Measurements from ENCODE around the gene CRYBB1.

CRYBB1 gene

DNA sequence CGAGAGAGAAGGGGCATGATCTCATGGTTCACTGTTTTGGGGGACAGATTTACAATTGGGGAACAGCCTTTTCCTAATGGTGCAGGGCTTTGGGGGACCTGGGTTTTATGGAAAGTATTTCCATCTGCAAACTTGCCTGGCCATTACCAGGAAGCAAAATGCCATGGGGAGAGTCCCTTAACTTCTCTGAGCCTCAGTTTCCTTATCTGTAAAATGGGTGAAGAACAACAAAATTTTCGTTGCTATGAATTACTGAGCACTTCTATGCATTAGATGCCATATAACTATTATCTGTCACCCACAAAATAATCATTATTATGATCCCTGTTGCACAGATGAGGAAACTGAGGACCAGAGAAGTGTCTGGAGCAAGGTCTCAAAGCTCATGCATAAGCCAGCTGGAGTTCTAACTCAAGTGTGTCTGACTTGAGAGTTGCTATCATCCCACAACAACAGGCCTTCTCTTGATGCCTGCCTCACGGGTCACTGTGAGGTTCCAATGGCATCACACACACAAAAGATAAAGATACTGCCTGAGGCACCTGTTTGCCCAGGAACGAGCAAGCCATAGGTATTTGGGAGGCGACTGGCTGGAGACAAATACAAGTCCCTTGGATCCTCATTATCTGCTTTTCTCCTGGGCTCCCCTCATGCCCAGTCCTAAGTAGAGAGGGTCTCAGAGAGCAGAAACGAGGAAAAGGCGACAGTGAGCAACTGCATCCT, 43.7 kb downstream of the CRYBB1 start:
- DNase-seq: no peak

DNA sequence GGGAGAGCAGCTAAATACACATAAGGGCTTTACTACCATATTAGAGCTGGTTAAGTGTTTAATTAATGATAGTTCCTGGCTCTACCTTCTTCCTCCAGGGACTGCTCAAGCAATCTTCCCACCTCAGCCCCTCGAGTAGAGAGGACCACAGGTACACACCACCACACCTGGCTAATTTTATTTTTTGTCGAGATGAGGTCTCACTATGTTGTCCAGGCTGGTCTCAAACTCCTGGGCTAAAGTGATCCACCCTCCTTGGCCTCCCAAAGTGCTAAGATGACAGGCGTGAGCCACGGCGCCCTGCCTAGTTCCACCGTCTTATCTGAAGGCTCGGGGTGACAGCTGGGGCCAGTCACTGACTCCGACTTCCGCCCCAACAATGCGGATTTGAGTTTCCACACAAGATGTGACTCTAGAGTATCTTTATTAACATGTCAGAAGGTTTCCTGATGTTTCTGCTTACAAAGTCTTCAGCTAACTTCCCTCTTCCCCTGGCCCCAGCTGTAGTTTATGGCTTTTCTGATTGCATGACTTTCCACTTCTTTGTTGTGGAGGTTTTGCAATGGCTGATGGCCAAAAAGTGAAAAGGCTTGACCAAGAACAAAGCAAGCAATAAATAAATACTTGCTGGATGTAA, 44.7 kb downstream of the CRYBB1 start:
- no peak for DNase-seq

DNA sequence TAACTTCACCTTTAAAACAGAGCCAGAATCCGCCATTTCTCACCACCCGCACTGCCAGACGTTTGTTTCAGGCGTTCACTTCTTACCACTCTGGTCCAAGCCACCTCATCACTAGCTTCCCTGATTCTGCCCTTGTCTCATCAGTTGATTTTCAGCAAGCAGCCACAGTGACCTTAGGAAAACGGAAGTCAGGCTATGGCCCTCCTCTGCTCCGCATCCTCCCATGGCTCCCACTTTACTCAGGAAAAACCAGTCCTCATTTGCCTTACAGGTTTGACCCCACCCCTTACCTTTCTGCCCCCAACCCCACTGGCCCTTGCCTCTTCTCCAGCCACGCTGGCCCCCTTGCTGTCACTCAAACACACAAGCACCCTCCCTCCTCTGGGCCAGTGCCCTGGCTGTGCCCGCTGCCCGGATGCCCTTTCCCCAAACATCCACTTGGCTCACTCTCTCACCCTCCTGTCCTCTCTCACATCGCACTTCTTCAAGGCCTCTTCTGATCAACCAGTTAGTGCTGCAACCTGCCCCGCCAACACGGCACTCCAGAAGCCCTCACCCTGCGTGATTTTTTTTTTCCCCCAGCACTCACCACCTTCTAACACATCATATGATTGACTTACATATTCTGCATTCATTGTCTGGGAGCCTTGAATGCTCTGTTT, 46.8 kb downstream of the CRYBB1 start:
- no peak for DNase-seq

DNA sequence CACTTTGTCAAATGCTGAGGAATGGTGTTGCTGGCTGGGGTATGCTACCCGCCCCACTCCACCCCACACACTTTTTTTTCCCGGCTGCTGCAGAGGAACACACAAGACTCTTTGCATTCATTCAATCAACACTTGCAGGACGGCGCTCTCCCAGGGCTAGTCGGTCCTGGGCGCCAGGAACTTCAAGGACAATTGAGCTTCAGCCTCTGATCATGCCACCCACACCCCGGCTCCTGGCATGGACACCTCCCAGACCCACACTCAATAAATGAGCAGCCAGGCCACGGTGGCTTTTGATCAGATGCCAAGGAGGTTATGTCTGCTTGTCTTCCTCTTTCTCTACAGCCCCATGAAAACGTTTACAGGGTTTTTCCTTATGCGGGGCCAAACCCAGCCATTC, 47.7 kb downstream of the CRYBB1 start:
- DNase-seq: no peak

DNA sequence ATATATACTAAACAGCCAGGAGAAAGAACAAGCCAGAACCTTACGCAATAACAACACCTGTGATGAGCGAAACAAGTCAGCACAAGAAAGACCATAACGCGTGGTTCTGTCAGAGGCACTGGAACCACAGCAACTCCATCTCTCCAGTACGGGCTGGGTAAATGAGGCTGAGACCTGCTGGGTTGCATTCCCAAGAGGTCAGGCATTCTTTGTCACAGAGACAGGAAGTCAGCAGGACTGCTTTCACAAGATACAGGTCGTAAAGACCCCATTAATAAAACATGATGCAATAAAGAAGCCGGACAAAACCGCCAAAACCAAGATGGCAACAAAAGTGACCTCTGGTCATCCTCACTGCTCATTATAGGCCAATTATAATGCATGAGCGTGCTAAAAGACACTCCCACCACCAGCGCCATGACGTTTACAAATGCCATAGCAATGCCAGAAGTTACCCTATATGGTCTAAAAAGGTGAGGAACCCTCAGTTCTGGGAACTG, 49.6 kb downstream of the CRYBB1 start:
- DNase-seq: no peak

DNA sequence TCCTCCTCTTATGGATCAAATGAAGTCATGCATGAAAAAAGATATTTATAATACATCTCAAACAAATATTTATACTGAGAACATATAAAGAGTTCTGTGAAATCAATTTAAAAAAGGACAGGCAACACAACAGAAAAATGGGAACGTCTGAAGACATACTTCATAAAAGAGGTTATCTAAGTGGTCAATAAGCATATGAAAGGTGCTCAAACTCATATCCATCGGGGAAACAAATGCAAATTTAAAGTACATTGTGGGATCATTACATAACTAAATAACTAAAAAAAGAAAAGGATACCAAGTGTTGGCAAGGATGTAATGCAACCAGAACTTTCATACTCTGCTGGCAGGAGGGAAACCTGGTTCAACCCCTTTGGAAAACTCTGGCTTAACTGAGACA, 50.2 kb downstream of the CRYBB1 start:
- DNase-seq: no peak

DNA sequence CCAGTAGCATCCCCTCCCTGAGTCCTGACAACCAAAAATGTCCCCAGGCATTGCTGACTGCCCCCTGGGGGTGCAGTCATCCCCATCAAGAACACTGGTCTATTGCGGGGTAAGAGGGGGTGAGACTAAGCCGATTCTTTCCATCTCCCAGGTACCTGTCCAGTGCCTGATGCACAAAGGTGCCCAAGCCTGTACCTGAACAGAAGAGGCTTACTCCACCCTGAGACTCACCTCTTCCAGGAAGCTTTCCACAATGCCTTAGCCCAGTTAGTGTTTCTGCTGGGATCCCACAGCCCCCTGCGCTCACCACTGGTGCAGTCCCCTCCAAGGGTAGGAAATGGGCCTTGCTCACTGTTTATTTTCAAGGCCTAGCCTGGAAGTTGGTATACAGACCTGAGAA, 50.8 kb downstream of the CRYBB1 start:
- no peak for DNase-seq

DNA sequence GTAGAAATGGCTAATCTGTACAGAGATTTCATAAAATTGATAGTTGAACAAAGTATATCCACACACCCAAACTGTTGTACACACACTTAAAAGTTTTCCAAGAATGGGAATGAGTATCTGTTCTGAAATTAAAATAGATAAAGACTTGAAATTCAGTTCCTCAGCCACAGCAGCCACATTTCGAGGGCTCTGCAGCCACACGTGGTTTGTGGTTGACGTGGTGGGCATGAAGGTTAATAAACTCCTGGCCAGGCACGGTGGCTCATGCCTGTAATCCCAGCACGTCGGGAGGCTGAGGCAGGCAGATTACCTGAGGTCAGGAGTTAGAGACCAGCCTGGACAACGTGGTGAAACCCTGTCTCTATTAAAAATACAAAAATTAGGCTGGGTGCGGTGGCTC, 51.9 kb downstream of the CRYBB1 start:
- no peak for DNase-seq

DNA sequence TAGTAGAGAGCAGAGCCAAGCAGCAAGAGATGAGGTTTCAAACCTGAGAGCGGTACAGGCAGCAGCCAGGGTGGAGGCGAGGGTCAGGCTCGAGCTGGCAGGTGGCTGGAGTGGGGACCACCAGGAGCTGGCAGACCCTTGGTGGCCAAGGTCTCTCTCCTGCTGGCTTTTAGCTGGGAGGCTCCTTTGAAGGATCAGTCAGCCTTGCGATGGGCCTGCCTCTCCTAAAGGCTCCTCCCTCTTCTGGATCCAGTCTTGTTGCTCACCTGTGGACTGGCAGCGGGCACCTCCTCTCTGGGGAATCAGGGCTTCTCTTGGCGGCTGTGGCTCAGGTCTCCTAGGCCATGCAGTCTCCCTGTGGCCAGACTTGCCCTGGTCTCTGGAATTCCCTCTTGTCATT, 52.6 kb downstream of the CRYBB1 start:
- no peak for DNase-seq

DNA sequence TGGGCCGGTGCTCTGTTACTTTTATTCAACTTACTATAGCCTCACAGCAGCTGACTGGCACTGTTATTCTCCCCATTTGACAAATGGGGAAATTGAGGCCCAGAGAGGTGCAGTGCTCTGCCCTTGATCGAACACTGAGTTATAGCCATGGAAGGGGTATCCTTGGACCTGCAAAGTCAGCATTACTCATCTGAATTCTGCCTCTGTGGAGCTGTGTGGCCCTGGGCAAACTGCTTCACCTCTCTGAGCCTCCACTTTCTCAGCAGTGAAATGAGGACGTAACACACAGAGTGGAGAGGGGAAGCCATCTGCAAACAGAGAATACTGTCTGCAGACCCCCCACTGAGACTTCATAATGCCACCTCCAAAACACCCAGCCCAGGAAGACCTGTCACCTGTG, 53.2 kb downstream of the CRYBB1 start:
- no peak for DNase-seq

DNA sequence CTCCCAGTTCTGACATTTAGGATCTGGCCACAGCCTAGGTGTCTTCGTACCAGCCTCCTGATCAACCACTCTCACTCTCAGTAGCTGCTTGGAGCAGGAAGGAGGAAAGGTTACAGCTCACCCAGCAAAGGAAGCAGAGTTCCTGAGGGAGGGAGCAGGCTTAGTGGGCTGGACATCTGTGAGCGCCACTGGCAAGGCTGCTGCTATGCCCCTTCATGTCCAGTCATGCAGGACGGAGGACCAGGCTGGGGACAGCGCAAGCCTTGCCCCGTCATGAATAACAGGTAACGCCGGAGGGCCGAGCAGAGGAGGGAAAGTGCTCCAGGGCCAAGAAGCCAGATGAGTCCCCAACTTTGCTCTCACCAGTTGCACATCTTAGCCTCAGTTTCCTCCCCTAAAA, 53.6 kb downstream of the CRYBB1 start:
- DNase-seq: no peak

DNA sequence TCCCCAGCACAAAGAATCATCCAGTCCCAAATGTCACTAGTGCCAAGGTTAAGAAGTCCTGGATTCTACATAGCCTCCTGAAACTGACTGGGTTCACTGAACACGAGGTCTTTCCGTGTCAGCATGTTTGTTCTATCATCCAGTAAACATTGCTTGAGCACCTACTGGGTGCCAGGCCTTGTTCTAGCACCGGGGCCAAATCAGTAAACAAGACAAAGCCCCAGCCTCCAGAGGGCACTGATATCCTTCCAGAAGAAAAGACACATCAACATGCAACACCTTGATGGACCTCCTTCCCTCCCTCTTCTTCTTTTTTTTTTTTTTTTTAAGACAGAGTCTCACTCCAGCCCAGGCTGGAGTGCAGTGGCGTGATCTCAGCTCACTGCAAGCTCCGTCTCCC, 54.8 kb downstream of the CRYBB1 start:
- no peak for DNase-seq

DNA sequence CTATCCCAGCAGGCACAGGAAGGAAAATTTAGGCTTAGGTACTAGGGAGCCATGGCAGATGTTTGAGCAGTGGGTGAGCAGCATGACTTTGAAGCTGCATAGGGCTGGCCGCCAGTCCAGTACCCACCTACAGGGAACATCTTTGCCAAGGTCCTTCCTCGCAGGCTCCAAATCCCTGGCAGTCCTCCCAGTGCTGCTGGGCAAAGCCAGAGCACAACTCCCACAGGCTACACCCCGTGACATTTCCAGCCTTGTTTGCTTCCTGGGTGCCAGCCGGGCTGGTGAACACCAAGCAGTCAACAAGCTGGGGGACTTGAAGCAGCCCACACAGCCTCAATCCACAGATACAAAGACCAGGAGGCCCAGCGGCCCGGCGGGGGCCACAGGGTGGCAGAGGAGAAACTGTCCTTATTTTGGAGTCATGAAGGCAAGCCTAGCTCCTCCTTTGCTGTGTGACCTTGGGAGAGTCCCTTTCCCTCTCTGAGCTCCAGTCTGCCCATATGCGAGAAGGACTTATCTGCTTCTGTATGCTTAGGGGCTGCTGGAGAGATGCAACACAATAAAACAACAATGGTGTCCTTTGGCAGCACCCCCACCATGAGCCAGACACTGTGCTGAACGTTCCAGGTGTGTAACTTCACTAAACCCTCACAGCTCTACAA, 55.9 kb downstream of the CRYBB1 start:
- DNase-seq: no peak

DNA sequence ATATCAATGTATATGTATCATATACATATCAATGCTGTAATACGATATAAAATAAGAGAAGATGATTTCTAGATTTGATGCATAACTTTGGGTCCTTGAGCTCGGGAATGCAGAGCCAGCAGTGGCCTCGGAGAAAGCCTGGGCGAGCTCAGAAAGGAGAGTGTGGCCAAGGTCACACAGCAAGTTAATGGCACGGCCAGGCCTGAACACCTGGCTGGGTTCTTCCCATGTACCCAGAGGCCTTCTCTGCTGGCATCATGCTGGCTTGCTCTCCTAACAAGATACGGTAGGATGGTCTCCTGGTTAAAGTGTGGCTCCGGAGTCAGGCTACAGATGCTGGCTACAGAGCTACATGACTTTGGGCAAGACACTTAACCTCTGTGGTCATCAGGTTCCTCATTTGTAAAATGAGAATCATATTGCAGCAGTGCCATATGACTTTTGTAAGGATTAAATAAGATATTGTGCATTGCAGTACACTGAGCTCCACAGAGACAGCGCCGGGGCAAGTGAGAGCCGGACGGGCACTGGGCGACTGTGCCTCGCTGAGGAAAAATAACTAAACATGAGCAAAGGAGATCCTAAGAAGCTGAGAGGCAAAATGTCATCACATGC, 57.8 kb downstream of the CRYBB1 start:
- no peak for DNase-seq

DNA sequence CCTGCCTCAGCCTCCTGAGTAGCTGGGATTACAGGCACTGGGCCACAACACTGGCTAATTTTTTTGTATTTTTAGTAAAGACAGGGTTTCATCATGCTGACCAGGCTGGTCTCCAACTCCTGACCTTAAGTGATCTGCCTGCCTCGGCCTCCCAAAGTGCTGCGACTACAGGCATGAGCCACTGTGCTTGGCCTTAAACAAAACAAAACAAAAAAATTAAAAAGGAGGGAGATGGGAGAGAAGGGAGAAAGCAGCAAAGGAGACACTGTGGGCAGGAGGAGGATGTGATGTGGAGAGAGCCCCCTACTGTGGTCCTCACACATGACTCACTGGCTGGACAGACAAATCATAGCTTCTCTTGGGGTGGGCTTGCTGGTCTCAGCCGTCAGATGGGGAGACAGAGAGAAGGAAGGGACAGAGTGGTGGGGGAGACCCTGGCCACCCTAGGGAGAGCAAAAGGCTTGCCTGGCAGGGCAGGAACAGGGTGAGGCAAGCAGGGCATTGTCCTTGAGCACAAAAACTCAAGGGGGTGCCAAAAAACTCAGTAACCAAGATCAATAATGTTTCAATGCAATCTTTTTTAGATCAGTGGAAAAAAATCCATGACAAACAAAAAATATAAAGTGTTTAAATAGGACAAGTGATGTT, 59.5 kb downstream of the CRYBB1 start:
- DNase-seq: no peak

DNA sequence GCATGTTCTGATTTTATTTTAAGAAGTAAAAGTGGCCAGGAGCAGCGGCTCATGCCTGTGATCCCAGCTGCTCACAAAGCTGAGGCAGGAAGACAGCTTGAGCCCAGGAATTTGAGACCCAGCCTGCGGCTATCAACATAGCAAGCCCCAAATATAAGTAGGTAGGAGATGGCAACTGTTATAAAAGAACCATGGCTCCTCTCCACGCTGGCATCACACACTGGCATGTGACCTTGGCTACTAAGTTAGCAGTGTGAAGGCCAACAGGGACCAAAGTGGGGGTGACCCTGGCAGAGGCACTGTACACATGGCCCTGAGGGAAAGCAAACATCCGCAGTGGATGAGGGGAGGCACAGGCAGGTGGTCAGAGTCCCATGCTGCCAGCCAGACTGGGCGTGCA, 60.9 kb downstream of the CRYBB1 start:
- no peak for DNase-seq

DNA sequence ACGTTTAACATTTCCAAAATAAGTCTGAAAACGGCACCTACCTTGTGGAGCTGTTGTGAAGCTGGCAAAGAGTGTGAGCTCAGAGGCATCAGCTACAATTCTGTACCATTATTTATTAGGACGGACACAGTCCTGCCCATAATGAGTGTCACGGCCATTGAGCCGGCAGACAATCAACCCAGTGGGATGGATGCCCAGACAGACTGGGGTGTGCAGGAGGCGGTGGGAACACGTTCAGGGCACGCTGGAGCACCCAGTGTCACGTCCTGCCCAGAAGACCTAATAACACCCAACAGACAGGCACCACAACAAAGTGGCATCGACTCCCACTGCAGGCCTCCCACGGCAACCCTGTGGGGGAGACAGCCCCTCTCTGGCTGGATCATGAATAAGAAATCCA, 62.3 kb downstream of the CRYBB1 start:
- no peak for DNase-seq

DNA sequence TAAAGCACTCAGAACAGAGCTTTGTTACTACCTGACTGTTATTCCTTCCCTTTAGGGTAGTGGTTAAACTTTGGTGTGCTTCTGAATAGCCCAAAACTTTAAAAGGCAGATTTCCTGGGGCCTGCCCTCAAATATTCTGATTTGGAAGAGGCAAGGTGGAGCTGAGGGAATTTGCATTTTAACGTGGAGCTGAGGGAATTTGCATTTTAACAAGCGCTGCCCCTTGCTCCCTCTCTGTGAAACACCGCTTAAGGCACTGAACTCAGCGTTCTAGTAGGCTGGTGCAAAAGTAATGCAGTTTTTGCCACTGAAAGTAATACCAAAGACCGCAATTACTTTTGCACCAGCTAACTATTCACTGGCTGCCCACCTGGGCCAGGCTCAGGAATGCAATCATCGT, 62.9 kb downstream of the CRYBB1 start:
- DNase-seq: no peak

DNA sequence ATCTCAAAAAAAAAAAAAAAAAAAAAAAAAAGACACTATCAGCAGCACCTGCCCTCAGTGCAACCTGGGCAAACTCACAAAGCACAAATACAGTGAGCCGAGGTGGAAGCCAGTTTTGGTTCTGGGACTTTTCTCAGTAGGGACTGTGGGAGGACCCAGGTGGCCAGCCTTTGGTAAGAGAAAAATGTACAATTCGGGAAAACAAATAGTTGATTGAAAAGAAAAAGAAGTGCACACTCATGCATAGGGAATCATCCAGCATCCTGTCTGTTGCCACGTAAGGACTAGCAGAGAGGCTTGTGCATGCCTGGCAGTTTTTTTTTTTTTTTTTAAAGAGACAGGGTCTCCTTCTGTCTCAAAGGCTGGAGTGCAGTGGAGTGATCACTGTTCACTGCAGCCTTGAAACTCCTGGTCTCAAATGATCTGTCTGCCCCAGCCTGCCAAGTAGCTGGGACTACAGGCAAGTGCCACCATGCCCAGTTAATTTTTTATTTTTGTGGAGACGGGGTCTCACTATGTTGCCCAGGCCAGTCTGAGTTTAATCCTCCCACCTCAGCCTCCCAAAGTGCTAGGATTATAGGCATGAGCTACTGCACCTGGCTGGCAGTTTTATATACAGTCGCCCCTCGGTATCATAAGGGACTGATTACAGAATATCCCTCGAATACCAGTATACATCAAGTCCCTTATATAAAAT, 64.6 kb downstream of the CRYBB1 start:
- no peak for DNase-seq

DNA sequence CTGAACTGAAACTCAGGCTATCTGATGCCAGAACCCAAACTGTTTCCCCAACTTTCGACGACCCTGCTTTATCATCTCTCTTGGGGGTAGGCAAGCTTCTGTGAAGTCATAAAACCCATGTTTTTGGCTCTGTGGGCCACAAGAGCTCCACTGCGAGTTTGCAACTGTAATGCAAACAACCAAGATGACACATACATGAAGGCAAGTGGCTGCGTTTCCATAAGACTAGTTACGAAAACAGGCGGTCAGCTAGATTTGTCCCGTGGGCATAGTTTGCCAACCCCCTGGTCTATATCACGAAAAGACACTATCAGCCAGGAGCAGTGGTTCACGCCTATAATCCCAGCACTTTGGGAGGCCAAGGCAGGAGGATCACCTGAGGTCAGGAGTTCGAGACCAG, 65.4 kb downstream of the CRYBB1 start:
- DNase-seq: no peak

DNA sequence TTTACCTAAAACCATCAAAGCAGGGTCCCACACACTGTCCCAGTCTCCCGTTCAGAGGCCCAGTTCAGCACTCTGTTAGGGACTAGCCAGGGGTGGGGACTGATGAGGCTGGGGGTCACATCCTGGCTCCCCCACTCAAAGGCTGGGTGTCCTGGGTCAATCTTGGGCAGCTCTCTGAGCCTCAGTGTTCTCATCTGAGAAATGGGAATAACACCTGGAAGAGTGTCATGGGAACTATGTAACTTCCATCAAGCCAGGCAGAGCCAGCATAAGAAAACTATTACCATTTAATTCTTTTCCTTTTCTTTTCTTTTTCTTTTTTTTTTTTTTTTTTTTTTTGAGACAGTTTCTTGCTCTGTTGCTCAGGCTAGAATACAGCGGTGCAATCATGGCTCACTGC, 66.3 kb downstream of the CRYBB1 start:
- DNase-seq: no peak

DNA sequence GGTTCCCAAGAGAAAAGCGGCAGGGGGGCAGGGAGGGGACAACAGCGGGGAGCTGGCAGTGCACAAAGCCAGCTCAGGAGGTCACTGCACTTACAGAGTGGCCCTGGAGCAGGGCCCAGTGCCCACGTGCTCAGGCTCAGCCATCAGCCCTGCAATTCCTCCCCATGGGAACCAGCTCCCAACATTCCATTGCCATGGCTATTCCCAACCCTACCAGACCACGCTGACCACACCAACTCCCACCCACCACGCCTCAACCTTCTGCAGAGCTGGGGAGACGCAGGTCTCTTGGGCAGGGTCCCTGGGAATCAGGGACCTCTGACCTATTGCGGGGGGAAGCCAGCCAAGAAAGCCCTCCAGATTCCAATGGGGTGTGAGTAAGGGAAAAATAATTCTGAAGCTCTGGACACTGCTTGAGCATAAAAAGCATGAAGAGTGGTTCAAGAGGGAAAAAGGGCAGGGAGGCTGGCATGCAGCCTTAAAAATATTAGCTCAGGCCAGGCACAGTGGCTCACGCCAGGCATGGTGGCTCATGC, 67.3 kb downstream of the CRYBB1 start:
- no peak for DNase-seq

Data from right forelimb (tissue), 1 donor.